SK-MEL-5 (cell line): Measurements from ENCODE around the gene DOK6. TPM values are rescaled to one million over a fixed set of nuclear protein-coding genes. Genes with fewer than 3 reads are reported as not detected.
"Not testable (repeated sequence)": the region's sequence is repeated elsewhere in the genome, so short reads cannot be mapped to it uniquely, and the experiment has no call there.

Source experiments
- DNase-seq: peaks from one replicate; pipeline ENCODE4 v3.0.0-alpha.2; 2016; ENCODE audit warnings: low read depth, low spot score
- in situ Hi-C: cut with HindIII; loops from 2 replicates; pipeline ENCODE4 v1.10.0; 2016; ENCODE audit warnings: low sequenced_read_pairs, high pct_unique_total_duplicates, low pct_unique_long_range_greater_than_20kb
- polyA plus RNA-seq, 2 experiments: library from polyadenylated mRNA; depleted of rRNA; stranded (reverse); fragments of >200 nt; gene quantifications; 2 replicates each; pipeline ENCODE4 v1.2.3, GENCODE V29; 2015
- total RNA-seq: library from RNA; depleted of rRNA; stranded (reverse); fragments of >200 nt; shearing (Covaris generic); gene quantifications from 2 replicates; pipeline ENCODE4 v1.2.3, GENCODE V29; 2014; rRNA removed

Gene DOK6
- total RNA-seq: 0.24 and 2.4 TPM in 2 replicates
- 0.15 and 0.24 TPM in 2 replicates for polyA plus RNA-seq (2015; cell fraction: cytosol; rRNA removed)
- 0.26 and 1.1 TPM in 2 replicates for polyA plus RNA-seq (2015; cell fraction: nucleus; rRNA removed)

GRCh38 chr18:69400253-69400975 is at the start of gene DOK6:
Gene DOK6 (plus strand): TSS chr18:69400888.
- in situ Hi-C loops: no loop called here

GRCh38 chr18:69353023-69353422 is 47.7 kb upstream of the DOK6 start:
- in situ Hi-C loops: no loop called here

More at GRCh38 chr18:69400253-69400975, at the start of gene DOK6:
- DNase-seq: peak; percentile 62

GRCh38 chr18:69357590-69357989 is 43.1 kb upstream of the DOK6 start:
- DNase-seq: no peak
- in situ Hi-C loops: no loop called here

More at GRCh38 chr18:69353023-69353422, 47.7 kb upstream of the DOK6 start:
- DNase-seq: no peak

- in situ Hi-C loops: no loop called here
- DNase-seq: no peak
Observed at GRCh38 chr18:69358212-69358895, 42.3 kb upstream of the DOK6 start.

GRCh38 chr18:69359768-69360167 is 40.9 kb upstream of the DOK6 start:
- in situ Hi-C loops, DNase-seq: not testable (repeated sequence)

GRCh38 chr18:69364930-69365329 is 35.8 kb upstream of the DOK6 start:
- no peak for DNase-seq
- in situ Hi-C loops: no loop called here

GRCh38 chr18:69365658-69366057 is 35.0 kb upstream of the DOK6 start:
- in situ Hi-C loops: no loop called here

GRCh38 chr18:69367104-69367503 is 33.6 kb upstream of the DOK6 start:
- in situ Hi-C loops: no loop called here
- DNase-seq: no peak

More at GRCh38 chr18:69365658-69366057, 35.0 kb upstream of the DOK6 start:
- no peak for DNase-seq

- no peak for DNase-seq
- in situ Hi-C loops: no loop called here
Observed at GRCh38 chr18:69371729-69372128, 29.0 kb upstream of the DOK6 start.

GRCh38 chr18:69380324-69380723 is 20.4 kb upstream of the DOK6 start:
- in situ Hi-C loops: no loop called here
- DNase-seq: no peak

GRCh38 chr18:69383186-69383585 is 17.5 kb upstream of the DOK6 start:
- no peak for DNase-seq
- in situ Hi-C loops: no loop called here

- in situ Hi-C loops: no loop called here
- peak; percentile 1 for DNase-seq
Observed at GRCh38 chr18:69387186-69387585, 13.5 kb upstream of the DOK6 start.

GRCh38 chr18:69388222-69388621 is 12.5 kb upstream of the DOK6 start:
- in situ Hi-C loops: no loop called here
- DNase-seq: no peak

- in situ Hi-C loops: no loop called here
- DNase-seq: no peak
Observed at GRCh38 chr18:69397096-69397495, 3.6 kb upstream of the DOK6 start.

GRCh38 chr18:69399253-69399652 is 1.4 kb upstream of the DOK6 start:
- in situ Hi-C loops: no loop called here
- DNase-seq: no peak

- DNase-seq: no peak
- in situ Hi-C loops: no loop called here
Observed at GRCh38 chr18:69400976-69401225, 213 bp downstream of the DOK6 start.

- no peak for DNase-seq
- in situ Hi-C loops: no loop called here
Observed at GRCh38 chr18:69401226-69401971, 711 bp downstream of the DOK6 start.

- in situ Hi-C loops: no loop called here
- no peak for DNase-seq
Observed at GRCh38 chr18:69401972-69402532, 1.4 kb downstream of the DOK6 start.
